DMS153 (cell line): ENCODE results near the gene CCM2.
A peak's percentile ranks its signal among the peaks of the same experiment; 100 is the strongest.
"Not testable (repeated sequence)": the region's sequence is repeated elsewhere in the genome, so short reads cannot be mapped to it uniquely, and the experiment has no call there.

ENCODE experiments used
- DNase-seq: peaks from one replicate; lab custom pipeline; 2025; lab: John Stamatoyannopoulos, UW

CCM2 gene

DNA sequence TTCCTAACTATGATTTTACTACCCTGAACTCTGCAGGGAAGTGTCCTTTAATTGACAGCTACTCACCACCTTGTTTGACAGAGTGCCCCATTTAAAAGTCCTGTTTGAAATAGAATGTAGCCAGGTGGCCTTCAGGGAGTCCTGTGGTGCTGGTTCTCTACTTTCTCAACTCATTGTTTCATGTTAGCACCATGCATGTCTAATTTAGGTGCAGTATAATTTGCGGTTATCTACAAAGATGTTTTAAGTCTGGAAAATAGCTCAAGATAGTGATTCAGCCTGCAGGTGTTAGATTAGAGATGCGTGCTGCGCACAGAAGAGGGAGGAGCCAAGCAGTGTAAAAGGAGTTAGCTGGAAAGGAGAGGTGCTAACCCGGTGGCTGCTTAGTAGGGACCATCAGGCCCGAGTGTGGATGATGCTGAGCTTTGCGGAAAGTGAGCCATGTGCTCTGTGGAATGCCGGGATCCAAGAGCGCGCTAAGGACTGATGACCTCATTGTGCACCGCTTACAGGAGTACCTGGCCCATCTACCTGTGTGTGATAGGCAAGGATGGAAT lies 1.2 kb downstream of the CCM2 start:
- peak; percentile 56 for DNase-seq

DNA sequence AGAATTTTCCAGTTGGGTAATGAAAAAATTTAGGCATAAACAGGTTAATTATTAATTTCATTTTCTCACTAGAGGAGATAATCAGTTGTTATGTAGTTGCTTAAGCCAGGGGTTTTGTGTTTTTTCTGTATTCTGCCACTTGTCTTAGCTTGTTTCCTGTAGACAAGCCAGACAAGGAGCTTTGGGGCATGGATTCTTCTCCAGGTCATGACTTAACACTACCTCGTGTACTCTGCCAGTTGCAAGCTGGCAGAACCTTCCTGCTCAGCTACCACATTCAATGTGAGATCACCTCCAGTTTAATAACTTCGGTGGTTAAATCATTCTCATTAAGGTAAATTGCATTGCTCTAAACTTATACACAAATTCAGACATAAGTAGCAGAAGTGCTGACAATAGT lies 1.8 kb downstream of the CCM2 start:
- DNase-seq, result no peak

DNA sequence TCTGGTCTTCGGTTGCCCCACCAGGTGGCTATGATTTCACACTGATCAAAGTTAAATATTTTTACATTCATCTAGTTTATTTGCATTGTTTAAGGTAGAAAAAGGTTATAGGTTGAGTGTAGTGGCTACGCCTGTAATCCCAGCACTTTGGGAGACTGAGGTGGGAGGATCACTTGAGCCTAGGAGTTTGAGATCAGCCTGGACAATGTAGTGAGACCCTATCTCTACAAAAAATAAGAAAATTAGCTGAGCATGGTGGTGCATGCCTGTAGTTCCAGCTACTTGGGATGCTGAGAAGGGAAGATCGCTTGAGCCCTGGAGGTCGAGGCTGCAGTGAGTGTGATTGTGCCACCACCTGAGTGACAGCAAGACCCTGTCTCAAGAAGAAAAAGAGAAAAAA lies 3.8 kb downstream of the CCM2 start:
- no peak for DNase-seq

DNA sequence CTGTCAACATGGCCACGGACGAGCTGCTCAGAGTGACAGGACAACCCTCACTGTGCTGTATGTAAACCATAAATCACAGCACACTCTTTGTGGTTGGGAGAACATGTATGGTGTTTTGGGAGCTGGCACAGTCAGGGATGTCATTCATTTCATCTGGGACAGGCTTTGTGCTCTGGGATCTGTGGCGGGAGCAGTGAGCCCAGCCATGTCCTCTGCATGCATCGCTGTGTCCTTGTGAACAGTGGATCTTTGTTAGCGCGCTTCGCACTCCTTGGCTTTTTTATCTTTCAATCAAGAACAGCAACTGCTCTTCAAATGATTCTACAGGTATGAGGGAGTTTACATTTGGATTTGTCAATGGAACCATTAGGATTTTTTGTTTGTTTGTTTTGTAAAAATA lies 7.1 kb downstream of the CCM2 start:
- DNase-seq, result no peak

- no peak for DNase-seq
Measured at GRCh38 chr7:45007571-45008328, 7.7 kb downstream of the CCM2 start.

- no peak for DNase-seq
Measured at GRCh38 chr7:45013465-45013967, 13.5 kb downstream of the CCM2 start.

- no peak for DNase-seq
Measured at GRCh38 chr7:45015313-45015712, 15.3 kb downstream of the CCM2 start.

DNA sequence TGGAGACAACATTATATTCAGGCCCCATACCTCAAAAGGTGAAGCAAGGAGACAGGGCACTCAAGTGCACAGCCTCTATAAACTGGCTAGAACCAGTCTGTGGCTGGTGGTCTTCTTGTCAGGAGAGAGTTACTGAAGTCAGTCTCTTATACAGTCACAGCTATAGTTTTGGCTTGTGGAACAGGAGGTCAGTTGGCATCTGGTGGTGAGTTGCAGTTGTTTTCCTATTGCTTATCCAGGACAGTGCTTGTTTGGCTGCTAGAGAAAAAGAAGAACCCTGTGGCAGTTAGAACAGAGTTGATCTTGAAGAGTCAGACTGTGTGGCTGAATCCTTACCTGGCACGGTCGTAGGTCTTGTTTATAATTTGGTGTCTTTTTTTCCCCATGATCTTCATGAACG lies 17.3 kb downstream of the CCM2 start:
- DNase-seq, result no peak

- DNase-seq, result no peak
Measured at GRCh38 chr7:45020915-45021314, 20.9 kb downstream of the CCM2 start.

- DNase-seq, result no peak
Measured at GRCh38 chr7:45021604-45022296, 21.7 kb downstream of the CCM2 start.

DNA sequence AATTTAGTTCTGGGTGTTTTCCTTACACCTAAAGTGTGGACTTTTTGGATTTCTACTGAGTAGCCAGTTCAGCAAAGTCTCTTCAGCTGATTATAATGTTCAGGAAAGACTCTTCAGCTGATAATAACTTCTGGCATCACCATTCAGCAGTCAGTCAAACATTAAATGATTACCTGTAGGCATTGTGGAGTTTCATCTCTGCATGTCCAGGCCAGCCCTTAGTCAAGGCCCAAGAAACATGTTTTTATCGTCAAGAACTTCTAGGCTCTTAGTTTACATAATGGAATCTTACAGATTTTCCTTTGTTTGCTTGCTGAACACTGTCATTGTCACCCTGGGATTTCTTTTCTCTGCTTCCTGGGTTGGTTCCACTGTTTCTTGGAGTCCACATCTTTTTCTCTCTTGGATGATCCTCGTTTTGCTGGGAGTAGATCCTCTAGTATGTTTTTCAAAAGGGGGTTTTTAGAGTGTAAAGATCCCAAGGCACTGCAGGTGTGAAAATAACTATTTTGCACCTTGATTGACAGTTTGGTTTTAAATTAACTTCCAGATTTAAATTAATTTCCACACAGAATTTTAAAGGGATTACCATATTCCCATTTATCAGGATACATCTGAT lies 24.2 kb downstream of the CCM2 start:
- no peak for DNase-seq

- DNase-seq, result not testable (repeated sequence)
Measured at GRCh38 chr7:45025473-45025872, 25.5 kb downstream of the CCM2 start.

DNA sequence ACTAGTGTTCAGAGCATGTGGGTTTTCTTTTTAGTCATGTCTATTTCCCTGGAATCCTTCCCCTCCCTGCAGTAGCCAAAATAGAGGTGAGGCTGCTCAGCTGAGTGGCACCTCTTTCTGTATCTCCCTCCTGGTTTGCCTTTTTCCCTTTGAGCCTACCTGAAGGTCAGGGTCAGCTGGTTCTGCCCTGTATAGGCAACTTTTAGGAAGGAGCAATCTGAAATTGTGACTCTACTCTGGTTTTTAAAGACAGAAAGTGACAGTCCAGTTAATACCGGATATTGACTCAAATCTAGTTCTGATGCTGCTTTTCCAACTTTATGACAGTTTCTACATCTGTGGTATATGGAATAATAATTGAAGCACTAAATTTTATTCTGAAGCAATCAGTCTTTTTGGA lies 26.0 kb downstream of the CCM2 start:
- no peak for DNase-seq

DNA sequence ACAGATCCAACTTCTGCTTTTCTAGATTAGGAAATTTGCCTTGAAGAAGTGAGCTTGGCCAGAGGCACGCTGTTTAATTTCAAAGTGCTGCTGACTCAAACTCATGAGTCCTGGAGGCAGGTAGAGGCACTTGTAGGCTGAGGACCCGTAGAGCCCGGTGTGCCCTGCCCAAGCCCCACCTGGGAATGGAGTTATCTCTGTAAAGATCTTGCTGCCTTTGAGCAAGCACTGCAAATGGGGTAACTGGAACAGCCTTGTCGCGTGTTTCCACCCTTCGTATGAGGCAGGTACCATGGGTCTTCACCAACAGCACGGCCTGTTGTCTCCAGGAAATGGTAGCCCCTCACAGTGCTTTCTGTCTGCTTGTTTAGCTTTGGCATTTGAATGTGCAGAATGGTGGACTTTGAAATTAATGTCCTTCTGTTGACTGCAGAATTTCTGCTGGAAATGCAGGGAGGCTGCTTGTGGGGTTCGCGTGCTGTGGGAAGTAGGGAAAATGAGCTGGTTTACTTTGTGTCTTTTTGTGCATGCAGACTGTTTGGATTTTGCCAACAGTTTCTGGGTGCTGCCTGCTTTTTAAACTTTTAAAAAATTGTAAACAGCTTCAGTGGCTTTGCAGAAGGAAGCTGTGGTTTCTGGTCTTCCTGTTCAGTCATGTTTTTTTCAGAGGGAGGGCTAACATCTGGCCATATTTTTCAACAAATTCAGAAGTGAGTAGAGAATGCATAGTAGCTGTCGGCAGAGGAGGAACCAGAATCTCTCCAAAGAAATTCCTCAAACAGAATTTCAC lies 27.2 kb downstream of the CCM2 start:
- DNase-seq, result no peak

DNA sequence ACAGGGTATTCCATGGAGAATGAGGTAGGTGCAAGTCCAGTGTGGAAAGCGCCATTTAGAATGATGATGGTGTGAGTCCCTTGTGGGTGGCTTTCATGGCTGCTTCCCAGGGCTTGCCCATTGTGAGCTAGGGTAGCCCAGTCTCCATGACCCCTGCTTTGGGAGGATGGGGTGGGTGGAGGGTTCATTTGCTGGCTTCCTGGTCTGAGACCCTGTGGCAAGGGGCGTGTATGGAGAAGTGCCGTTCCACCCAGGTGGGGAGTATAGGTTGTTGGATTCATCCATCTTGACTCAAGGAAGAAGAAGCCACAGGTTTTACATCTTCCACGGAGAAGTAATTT lies 27.7 kb downstream of the CCM2 start:
- DNase-seq, result no peak

DNA sequence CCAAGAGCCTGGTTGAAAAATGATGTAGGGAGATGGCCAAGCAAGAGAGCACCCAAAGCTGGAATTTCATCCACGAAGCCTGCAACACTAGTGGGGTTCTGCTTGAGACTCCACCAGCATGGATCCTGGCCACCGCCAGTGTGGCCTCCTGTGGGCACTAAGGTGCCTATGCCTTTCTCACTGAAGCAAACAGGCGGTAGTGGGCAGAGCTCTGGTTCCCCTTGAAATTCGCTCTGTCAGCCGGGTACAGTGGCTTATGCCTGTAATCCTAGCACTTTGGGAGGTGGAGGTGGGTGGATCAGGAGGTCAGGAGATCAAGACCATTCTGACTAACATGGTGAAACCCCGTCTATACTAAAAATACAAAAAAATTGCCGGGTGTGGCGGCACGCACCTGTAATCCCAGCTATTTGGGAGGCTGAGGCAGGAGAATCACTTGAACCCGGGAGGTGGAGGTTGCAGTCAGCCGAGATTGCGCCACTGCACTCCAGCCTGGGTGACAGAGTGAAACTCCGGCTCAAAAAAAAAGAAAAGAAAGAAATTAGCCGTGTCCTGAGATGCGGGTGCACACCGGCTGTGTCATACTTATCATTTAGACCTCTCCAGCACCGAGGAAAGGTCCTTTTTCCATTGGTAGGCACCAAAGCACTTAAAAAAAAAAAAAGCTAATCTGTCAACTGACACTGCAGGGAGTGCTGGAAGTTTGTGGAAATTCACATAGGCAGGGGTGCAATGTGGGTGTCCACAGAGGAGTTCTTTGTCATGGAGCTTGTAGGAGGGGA lies 28.3 kb downstream of the CCM2 start:
- DNase-seq, result no peak

- no peak for DNase-seq
Measured at GRCh38 chr7:45028920-45029344, 28.9 kb downstream of the CCM2 start.

- no peak for DNase-seq
Measured at GRCh38 chr7:45031829-45032228, 31.8 kb downstream of the CCM2 start.

GRCh38 chr7:45032421-45032820 lies 32.4 kb downstream of the CCM2 start:
- DNase-seq, result no peak

- DNase-seq, result no peak
Measured at GRCh38 chr7:45033261-45033930, 33.4 kb downstream of the CCM2 start.

DNA sequence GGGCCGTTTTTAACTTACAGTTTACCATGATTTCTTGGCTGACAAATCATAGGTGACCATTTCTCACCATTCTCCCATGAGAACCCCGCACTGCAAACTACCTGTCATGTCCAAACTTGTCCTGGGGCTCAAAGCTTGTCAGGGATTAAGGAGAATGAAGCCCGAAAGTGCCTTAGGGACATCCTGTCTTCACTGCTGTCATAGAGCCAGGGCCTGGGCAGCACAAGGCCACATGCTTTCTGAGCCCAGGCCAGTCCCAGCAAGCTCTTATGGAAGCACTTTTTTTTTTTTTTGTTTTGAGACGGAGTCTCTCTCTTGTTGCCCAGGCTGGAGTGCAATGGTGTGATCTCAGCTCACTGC lies 33.9 kb downstream of the CCM2 start:
- DNase-seq, result no peak
